ENCODE measurements around the gene HOXA3.

Gene HOXA3

GRCh38 chr7:27115221-27116026 lies 37.0 kb downstream of the HOXA3 start:
- no peak for DNase-seq (ENCODE audit: low read depth in 2 of 2)

- DNase-seq (ENCODE audit: low read depth in 2 of 2): no peak
Observed at GRCh38 chr7:27114881-27115220, 37.5 kb downstream of the HOXA3 start.

DNA sequence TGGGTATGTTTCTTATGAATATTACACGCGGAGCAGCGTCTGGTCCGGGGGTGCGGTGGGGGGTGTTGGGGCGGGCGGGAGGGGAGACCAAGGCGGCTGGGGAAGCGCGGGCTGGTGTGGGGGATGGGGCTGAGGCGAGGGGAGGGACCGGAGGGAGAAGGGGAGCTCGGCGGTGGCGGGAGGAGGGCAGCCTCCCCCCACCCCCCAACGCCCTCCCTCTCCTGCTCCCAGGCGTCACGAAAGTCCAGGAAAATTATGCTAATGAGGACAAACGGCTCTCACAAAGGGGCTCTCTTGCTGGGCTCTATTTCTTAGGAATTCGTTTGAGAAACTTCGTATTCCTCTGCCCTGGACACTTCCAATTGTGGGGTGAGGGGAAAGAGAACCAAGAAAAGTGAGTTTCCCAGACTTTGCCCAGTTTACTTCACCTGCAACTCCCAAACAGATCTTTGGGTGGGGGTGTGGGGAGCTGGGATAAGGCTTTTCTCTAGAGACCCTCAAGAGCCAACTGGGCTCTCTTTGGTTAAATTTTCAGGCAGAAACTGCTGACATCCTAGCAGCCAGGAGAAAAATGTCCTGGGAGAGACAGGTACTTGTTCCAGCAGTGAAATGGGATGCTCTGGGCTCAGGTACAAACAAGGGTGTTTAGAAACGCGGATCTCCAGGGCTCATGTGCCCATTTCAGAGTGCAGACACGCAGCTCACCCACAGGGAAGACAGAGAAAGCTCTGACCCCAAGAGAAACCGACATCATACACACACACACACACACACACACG lies 38.2 kb downstream of the HOXA3 start:
- no peak for DNase-seq (ENCODE audit: low read depth in 2 of 2)

GRCh38 chr7:27112955-27113949 lies 39.1 kb downstream of the HOXA3 start:
- DNase-seq (ENCODE audit: low read depth in 2 of 2): no peak

GRCh38 chr7:27112361-27112760 lies 40.0 kb downstream of the HOXA3 start:
- DNase-seq (ENCODE audit: low read depth in 2 of 2): no peak

DNA sequence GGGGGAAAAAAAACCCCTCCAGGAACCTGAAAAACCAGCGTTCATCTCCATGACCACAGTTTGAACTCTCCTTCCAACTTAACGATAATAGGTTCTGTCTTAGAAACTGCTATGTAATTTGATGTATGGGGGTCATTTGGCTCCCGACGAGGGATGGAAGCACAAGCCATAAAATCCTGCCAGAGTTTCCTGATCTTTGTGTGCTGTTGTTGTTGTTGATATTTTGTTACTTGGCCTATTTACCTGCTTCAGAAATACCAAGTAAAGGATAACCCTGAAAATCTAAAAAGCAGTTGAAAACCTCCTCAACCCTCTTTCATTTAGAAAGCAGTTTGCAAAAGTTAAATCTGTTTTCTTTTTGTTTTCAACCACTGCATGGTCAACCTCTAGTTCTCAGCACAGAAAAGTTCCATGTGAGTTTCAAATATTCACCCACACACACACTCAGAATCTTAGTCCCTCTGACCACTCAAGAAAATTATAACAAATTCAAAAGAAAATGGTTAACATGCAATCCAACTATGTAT lies 40.6 kb downstream of the HOXA3 start:
- DNase-seq (ENCODE audit: low read depth in 2 of 2): no peak

DNA sequence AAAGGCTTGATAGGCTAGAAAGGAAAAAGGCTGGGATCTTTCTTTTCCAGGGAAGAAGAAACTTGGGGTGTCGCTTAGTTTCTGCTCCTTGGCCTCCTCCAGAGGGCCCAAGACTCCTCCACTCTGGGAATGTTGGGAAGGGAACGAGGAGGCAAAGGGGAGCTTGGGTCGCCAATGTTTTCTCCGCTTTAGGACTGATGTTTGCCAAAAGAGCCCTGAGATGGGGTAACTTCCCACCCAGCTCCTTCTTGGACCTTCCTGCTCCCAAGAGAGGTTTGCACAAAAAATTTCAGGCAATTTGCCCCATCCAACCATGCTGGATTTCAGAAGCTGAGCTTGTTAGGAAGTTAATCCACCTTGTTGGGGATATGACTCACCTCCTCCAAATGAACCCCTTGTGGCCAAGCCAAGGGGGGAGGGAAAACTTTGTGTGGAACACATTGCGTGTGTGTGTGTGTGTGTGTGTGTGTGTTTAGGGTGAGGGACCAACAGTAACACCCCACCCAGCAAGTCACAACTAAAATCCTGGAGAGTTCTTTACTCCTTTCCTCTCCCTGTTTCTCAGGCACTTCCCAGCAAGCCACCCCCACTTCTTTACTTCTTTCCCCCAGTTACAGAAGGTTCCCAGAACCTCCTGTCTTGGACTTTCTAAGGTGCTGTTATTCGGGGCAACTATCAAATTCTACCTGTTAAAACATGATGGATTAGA lies 41.2 kb downstream of the HOXA3 start:
- DNase-seq (ENCODE audit: low read depth in 2 of 2): no peak

DNA sequence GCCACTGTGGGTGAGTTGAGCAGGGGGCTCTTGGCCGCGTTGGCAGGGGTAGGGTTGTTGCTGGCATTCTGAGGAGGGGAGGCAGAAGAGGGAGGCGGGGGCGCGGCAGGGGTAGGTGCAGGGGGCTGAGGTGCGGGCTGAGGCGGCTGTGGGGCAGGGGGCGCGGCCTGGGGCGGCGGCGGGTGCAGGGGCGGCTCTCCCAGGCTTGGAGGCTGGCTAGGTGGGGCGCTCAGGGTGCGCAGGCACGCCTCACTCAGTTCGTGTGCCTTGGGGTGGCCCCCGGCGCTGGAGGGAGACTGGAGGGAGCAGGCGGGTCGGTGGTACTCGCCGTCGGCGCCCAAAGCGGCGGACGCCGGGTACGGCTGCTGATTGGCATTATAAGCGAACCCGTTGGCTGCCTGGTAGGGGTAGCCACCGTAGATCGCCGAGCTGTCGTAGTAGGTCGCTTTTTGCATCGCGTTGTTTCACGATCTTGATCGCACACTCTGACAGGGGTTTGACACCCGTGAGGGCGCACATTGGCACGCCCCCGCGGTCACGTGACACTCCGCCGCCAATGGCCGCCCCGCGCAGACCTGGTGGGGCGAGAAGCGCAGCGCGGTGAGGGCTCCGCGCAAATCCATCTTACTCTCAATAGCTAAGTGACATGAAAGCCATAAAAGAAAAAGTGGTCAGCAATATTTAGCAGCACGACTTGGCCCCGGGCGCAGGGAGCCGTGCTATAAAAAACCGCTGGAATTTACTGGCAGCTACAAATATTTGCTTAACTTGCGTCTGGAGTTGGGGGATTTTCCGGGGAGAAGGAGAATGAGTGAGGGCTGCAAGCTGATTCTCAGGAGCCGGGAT lies 42.0 kb downstream of the HOXA3 start:
- DNase-seq (ENCODE audit: low read depth in 2 of 2): no peak

DNA sequence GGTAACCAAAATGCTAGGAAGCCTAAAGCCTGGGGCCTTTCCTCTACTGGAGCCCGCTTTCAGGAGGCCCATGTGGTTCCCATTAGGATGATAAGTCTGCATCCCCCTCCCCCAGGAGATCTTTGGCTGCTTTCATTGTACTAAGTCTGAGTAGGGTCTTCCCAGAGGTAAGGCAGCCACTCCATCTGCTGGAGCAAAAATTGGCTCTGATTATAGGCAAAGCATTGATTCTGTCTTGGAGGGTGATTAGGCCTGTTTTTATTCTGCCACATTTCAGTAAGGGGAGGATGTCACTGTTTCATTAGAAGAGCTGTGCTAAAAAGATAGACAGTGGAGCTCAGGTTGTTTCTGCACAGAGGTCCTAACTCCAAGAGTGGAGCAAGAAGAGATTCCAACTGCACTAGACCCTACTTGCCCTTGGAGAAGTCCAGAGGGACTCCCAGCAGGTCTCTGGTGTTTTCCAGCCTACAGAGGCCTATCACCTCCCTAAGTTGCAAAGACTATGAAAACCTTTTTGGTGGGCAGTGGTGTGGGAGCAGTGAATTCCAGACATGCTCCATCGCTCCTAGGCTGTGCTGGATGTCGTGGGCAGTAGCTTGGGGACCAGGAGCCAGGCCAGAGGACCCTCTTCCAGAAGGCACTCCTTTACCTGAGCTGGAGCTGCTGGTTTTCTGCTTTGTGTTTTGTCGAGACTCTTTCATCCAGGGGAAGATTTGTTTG lies 42.8 kb downstream of the HOXA3 start:
- DNase-seq (ENCODE audit: low read depth in 2 of 2): no peak

- no peak for DNase-seq (ENCODE audit: low read depth in 2 of 2)
Observed at GRCh38 chr7:27108390-27109127, 43.8 kb downstream of the HOXA3 start.

DNA sequence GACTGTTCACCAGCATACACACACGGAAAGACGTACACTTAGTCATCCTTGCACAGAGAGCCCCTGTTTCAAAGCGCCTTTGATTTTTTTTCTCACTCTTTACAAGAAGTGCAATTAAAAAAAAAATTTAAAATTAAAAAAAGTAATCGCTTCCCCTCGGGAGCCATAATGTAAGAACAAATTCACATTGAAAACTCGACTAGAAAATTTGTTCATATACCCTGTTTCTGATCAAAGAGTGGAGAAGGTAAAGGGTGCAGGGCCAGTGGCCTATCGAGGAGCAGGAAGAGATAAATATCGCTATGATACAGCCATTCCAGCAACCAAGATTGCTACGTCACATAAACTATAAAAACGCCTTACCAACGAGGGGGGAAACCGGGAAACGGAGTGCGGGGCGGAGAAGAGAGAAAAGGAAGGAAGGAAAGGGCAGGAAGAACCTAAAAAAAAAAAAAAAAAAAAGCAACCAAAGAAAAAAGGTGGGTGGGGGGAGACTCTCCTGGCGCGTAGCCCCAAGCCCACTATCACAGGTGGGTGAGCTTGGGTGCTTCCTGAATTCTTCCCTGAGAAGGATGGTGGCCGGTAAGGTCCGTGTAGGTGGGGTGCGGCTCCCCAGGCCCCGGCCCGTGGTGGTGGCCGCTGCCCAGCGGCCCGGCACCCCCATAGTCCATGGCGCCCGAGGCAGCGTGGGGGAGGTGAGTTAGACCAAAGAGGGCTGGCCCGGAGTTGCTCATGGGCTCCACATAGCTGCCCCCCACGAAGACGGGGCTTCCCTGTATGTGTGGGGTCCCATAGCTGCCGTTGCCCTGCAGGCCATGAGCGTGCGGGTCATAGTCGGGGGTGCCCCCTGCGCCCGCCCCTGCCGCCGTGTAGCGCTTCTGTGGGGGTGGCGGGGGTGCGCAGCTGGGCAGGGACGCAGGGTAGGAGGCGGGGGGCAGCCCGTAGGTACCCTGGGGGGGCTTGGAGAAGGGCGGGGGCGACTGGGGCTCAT lies 44.7 kb downstream of the HOXA3 start:
- no peak for DNase-seq (ENCODE audit: low read depth in 2 of 2)

GRCh38 chr7:27106901-27107240 lies 45.5 kb downstream of the HOXA3 start:
- DNase-seq (ENCODE audit: low read depth in 2 of 2): no peak

GRCh38 chr7:27106181-27106900 lies 46.0 kb downstream of the HOXA3 start:
- DNase-seq (ENCODE audit: low read depth in 2 of 2): no peak

- no peak for DNase-seq (ENCODE audit: low read depth in 2 of 2)
Observed at GRCh38 chr7:27105301-27106031, 46.9 kb downstream of the HOXA3 start.

GRCh38 chr7:27104341-27105058 lies 47.9 kb downstream of the HOXA3 start:
- DNase-seq (ENCODE audit: low read depth in 2 of 2): no peak

Measured in stimulated activated CD8-positive, alpha-beta memory T cell treated with anti-CD3 and anti-CD28 coated beads, Interleukin-7, amount 100 ng/mL, for 1 hour (primary cell).